ENCODE measurements around the gene FOXP3.
"Not testable (repeated sequence)": the region's sequence is repeated elsewhere in the genome, so short reads cannot be mapped to it uniquely, and the experiment has no call there.

The FOXP3 gene, protein sequence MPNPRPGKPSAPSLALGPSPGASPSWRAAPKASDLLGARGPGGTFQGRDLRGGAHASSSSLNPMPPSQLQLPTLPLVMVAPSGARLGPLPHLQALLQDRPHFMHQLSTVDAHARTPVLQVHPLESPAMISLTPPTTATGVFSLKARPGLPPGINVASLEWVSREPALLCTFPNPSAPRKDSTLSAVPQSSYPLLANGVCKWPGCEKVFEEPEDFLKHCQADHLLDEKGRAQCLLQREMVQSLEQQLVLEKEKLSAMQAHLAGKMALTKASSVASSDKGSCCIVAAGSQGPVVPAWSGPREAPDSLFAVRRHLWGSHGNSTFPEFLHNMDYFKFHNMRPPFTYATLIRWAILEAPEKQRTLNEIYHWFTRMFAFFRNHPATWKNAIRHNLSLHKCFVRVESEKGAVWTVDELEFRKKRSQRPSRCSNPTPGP

DNA sequence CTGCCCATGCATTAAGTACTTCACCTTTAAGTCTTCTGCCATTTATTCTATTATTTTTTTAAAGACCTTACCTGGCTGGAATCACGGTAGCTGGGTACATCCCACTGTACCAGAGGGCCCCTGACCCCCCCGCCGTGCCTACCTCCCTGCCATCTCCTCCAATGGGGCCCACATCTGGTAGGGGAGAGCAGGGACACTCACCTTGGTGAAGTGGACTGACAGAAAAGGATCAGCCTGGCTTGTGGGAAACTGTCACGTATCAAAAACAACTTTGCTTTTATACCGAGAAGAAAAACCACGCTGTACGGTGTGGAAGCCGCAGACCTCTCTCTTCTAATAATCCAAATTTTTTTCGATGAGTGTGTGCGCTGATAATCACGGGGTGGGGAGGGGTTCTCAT lies at the start of gene FOXP3:
FOXP3 (minus strand) TSS at position 251 of the 400 bp plus-strand sequence. CDS start 6,205 bp downstream, outside the sequence.
- no peaks in the 10 kb centered on the region for H3K9me3 ChIP-seq (ENCODE audit: control insufficient read depth, low read length)
- H3K9ac ChIP-seq (ENCODE audit: low read length), result no peak within 1 kb of the TSS
- H3K27me3 ChIP-seq (ENCODE audit: control insufficient read depth, insufficient read depth, low read length), result no peaks in the 10 kb centered on the region
- no peaks in the 10 kb centered on the region for H3K36me3 ChIP-seq (ENCODE audit: control insufficient read depth, insufficient read depth, low read length)
- no peak within 1 kb of the TSS for H3K4me3 ChIP-seq (ENCODE audit: low read length)
- no peaks in the 10 kb centered on the region for H3K4me1 ChIP-seq (ENCODE audit: control insufficient read depth, insufficient read depth, low read length)

DNA sequence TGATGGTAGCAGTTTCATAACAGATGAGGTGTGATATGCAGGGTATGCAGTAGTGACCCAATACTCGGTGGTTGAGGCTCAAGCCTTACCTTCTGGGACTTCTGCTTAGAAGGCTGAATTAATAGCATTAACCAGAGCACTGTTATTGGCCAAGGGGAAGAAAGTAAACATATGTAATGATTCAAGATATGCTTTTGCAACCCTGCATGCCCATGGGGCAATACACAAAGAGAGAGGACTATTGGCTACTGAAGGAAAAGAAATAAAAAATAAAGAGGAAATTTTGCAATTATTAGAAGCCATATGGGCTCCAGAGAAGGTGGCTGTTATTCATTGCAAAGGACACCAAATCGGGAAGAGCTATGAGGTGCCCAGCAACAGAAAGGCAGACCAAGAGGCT lies 47.7 kb upstream of the FOXP3 start:
- H3K4me1 ChIP-seq (ENCODE audit: control insufficient read depth, insufficient read depth, low read length), result no peaks in the 10 kb centered on the region
- H3K27me3 ChIP-seq (ENCODE audit: control insufficient read depth, insufficient read depth, low read length), result no peaks in the 10 kb centered on the region
- H3K9me3 ChIP-seq (ENCODE audit: control insufficient read depth, low read length), result no peaks in the 10 kb centered on the region
- H3K4me3 ChIP-seq (ENCODE audit: low read length), result no peak overlapping the region
- no peak overlapping the region for H3K9ac ChIP-seq (ENCODE audit: low read length)
- no peaks in the 10 kb centered on the region for H3K36me3 ChIP-seq (ENCODE audit: control insufficient read depth, insufficient read depth, low read length)

DNA sequence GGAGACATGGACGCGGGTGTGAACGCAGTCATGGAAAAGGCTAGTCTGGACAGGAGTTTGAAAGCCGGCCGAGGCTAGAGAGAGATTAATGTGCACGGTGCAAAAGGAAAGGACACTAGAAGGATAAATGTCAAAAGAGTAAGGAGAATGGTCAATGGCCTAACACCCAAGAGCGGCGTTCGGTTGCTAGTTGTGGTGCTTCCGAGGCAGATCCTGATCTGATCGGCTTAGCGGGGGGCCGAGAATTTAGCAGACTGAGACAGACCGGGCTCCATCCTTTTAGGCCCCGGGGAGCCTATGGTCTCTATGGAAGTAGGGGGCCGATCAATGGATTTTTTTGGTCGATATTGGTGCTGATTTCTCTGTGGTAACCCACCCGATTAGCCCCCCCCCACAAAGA lies 45.9 kb upstream of the FOXP3 start:
- no peak overlapping the region for H3K4me3 ChIP-seq (ENCODE audit: low read length)
- H3K36me3 ChIP-seq (ENCODE audit: control insufficient read depth, insufficient read depth, low read length), result no peaks in the 10 kb centered on the region
- no peaks in the 10 kb centered on the region for H3K4me1 ChIP-seq (ENCODE audit: control insufficient read depth, insufficient read depth, low read length)
- H3K9me3 ChIP-seq (ENCODE audit: control insufficient read depth, low read length), result no peaks in the 10 kb centered on the region
- H3K27me3 ChIP-seq (ENCODE audit: control insufficient read depth, insufficient read depth, low read length), result no peaks in the 10 kb centered on the region
- no peak overlapping the region for H3K9ac ChIP-seq (ENCODE audit: low read length)

DNA sequence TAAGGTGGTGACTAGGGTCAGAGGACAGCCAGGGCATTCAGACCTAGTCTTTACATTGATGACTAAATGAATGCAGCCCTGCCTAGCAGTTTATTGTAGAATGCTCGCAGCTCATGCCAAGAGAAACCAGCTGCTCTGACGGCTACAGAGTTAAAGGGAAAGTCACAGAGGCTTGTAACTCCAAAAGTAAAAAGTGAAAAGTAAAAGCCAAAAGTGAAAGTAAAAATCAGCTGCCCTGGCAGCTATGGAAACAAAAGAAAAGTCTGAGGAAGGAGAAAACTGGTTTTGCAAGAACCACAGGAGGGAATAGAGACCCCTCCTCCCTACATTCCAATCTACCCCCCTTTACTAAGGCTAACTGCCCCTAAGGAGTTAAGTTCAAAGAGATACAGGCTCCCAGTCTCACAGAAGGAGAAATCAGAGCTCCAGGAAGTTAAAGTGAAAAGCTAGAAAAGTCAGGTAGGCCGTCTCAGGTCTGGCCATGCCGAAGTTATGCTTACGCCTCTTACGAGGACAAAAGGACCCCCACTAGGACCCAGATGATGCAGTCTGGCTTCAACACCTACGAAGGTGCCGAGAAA lies 45.0 kb upstream of the FOXP3 start:
- Histone ChIP-seq H3K36me3 (ENCODE audit: control insufficient read depth, insufficient read depth, low read length) (no peaks in the 10 kb centered on the region), H3K9ac (ENCODE audit: low read length) (peak overlapping the region; percentile 68), H3K27me3 (ENCODE audit: control insufficient read depth, insufficient read depth, low read length) (no peaks in the 10 kb centered on the region), H3K9me3 (ENCODE audit: control insufficient read depth, low read length) (no peaks in the 10 kb centered on the region), H3K4me3 (ENCODE audit: low read length) (no peak overlapping the region), H3K4me1 (ENCODE audit: control insufficient read depth, insufficient read depth, low read length) (no peaks in the 10 kb centered on the region)

DNA sequence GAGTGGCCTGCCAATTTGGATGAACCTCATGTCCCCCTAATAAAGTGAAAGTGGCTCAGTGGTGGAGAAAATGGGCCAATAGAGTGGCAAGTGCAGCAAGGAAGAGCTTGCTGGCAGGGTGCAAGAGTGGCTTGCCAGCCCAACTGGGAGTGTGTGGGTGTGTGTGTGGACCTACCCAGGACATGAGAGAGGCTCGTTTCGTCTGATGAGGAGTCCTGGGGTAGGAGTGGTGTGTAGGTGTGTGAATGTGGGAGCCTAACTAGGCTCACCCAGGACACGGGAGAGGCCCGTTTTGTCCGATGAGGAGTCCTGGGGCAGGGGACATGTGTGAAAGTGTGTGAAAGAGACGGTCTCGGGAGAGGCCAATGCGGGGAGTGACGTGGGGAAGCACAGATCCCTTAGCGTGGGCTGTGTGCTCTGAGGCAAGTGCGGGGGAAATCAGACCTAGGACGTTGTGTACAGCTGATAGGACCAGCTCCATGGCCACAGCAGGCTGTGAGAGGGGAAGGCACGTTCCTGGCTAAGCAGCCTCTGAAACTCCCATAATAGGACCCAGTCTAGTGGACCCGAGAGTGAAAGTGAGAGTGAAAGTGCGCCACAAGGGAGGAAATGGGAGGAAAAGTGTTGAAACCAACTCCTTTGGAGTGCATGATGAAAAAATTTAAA lies 44.2 kb upstream of the FOXP3 start:
- Histone ChIP-seq H3K9me3 (ENCODE audit: control insufficient read depth, low read length) (no peaks in the 10 kb centered on the region), H3K4me1 (ENCODE audit: control insufficient read depth, insufficient read depth, low read length) (no peaks in the 10 kb centered on the region), H3K4me3 (ENCODE audit: low read length) (no peak overlapping the region), H3K27me3 (ENCODE audit: control insufficient read depth, insufficient read depth, low read length) (no peaks in the 10 kb centered on the region), H3K9ac (ENCODE audit: low read length) (no peak overlapping the region), H3K36me3 (ENCODE audit: control insufficient read depth, insufficient read depth, low read length) (no peaks in the 10 kb centered on the region)

DNA sequence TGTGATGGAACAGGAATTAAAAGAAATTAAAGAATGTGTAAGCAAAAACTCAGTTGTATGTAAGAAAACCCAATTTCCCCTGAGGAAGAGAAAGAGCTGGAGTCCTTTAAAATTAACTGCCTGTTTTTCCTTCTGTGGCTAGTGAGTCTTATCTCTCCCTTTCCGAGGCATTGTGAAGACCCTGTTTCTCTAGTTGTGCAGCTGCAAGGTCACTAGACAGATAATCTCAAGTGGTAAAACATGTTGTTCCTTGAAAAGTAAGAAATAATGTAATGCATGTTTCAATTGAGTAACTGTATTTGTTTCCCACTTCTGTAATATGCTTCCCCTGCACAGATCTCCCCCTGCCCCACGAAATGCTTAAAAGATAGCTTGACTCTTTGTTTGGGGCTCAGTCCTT lies 43.3 kb upstream of the FOXP3 start:
- not testable (repeated sequence) for H3K27me3 ChIP-seq (ENCODE audit: control insufficient read depth, insufficient read depth, low read length); H3K36me3 ChIP-seq (ENCODE audit: control insufficient read depth, insufficient read depth, low read length); H3K9me3 ChIP-seq (ENCODE audit: control insufficient read depth, low read length); H3K4me3 ChIP-seq (ENCODE audit: low read length); H3K9ac ChIP-seq (ENCODE audit: low read length); H3K4me1 ChIP-seq (ENCODE audit: control insufficient read depth, insufficient read depth, low read length)

DNA sequence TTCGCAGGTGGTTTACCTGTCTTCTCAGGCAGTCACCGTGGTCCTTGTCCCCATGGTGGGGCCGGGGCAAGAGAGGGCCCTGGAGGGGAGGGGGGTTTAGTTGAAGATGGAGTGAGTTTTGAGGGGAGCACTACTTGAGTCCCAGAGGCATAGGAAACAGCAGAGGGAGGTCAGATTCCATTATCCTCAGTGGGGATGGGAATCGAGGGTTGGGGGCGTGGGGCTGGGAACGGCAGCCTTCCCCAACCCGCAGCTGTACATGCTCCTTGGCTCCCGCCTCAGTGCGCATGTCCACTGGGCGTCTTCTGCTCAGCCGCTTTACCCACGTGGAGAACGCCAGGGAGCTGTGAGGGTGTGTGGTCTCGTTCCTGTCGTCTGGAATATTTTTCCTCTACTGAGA lies 38.8 kb upstream of the FOXP3 start, which contains the start of gene GAGE10:
GAGE10 (plus strand) TSS at position 301 of the 400 bp plus-strand sequence. CDS start 1,214 bp downstream, outside the sequence.
- no peaks in the 10 kb centered on the region for H3K27me3 ChIP-seq (ENCODE audit: control insufficient read depth, insufficient read depth, low read length)
- H3K9ac ChIP-seq (ENCODE audit: low read length), result no peak within 1 kb of the TSS
- H3K36me3 ChIP-seq (ENCODE audit: control insufficient read depth, insufficient read depth, low read length), result no peaks in the 10 kb centered on the region
- H3K4me1 ChIP-seq (ENCODE audit: control insufficient read depth, insufficient read depth, low read length), result no peaks in the 10 kb centered on the region
- H3K4me3 ChIP-seq (ENCODE audit: low read length), result no peak within 1 kb of the TSS
- H3K9me3 ChIP-seq (ENCODE audit: control insufficient read depth, low read length), result no peaks in the 10 kb centered on the region

DNA sequence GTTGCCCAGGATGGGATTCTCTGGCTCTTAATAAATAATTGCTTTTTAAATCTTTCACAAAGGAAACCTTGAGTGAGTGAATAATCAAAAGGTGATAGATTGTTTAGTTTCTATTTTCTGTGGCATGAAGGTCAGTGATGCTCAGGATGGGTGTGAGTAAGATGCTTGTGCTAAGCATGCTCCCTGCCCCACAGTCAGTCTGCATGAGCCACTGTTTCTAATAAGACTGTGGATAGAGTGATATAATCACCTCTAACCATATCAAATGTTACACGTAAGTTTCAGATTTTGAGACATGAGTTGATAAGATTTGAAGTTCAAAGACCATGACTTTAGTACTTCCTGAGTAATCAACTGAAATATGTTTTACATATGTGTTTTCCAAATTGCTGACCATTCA lies 36.2 kb upstream of the FOXP3 start:
- Histone ChIP-seq H3K9ac (ENCODE audit: low read length) (no peak overlapping the region), H3K9me3 (ENCODE audit: control insufficient read depth, low read length) (no peaks in the 10 kb centered on the region), H3K27me3 (ENCODE audit: control insufficient read depth, insufficient read depth, low read length) (no peaks in the 10 kb centered on the region), H3K36me3 (ENCODE audit: control insufficient read depth, insufficient read depth, low read length) (no peaks in the 10 kb centered on the region), H3K4me3 (ENCODE audit: low read length) (no peak overlapping the region), H3K4me1 (ENCODE audit: control insufficient read depth, insufficient read depth, low read length) (no peaks in the 10 kb centered on the region)

DNA sequence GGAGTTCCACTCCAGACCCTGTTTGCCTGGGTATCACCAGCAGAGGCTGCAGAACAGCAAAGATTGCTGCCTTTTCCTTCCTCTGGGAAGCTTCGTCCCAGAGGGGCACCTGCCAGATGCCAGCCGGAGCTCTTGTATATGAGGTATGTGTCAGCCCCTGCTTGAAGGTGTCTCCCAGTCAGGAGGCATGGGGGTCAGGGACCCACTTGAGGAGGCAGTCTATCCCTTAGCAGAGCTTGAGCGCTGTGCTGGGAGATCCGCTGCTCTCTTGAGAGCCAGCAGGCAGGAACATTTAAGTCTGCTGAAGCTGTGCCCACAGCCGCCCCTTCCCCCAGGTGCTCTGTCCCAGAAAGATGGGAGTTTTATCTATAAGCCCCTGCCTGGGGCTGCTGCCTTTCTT lies 34.8 kb upstream of the FOXP3 start:
- not testable (repeated sequence) for H3K9ac ChIP-seq (ENCODE audit: low read length); H3K27me3 ChIP-seq (ENCODE audit: control insufficient read depth, insufficient read depth, low read length); H3K36me3 ChIP-seq (ENCODE audit: control insufficient read depth, insufficient read depth, low read length); H3K9me3 ChIP-seq (ENCODE audit: control insufficient read depth, low read length); H3K4me3 ChIP-seq (ENCODE audit: low read length); H3K4me1 ChIP-seq (ENCODE audit: control insufficient read depth, insufficient read depth, low read length)

DNA sequence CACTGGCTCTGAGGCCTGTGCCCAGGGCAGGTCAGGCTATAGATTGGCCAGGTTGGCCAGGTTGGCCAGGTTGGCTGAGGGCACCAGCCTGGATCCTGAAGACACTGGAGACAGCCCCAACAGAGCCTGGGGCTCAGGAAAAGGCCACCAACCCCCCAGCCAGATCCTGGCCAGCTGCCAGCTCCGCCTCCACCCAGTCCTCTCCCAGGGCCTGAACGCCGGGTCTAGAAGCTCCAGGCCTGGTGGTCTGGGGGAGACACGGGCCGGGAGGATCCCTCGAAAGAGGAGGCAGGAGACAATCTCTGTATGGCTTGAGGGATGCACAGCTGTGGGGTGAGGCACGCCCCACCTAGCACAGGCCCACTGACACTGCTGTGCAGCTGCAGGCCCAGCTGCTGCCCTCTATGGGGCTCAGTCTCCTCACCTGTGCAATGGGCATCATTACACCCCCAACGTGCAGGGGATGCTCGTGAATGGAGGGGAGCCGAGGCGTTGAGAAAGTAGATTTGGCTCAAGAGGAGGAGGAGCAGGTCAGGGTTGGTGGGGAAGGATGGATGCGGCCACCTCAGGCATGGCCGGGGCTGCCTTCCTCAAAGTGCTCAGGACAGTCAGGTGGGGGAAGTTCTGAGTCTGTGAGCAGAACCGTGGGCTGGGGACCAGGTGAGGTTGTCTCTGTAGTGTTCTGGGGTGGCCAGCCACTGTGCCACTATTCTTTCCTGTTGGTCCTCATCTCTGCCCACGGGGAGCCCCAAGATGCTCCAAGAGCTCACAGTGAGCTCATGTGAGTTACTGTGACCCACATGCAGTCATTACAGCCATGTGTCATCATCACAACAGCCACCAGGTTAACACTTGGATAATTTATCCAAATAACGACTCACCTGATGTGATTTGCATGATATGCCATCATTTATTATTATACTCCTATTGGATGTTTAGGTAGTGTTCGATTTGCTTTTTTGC lies 28.2 kb upstream of the FOXP3 start:
- H3K9me3 ChIP-seq (ENCODE audit: control insufficient read depth, low read length), result no peaks in the 10 kb centered on the region
- no peaks in the 10 kb centered on the region for H3K36me3 ChIP-seq (ENCODE audit: control insufficient read depth, insufficient read depth, low read length)
- H3K4me3 ChIP-seq (ENCODE audit: low read length), result no peak overlapping the region
- no peaks in the 10 kb centered on the region for H3K4me1 ChIP-seq (ENCODE audit: control insufficient read depth, insufficient read depth, low read length)
- H3K9ac ChIP-seq (ENCODE audit: low read length), result no peak overlapping the region
- H3K27me3 ChIP-seq (ENCODE audit: control insufficient read depth, insufficient read depth, low read length), result no peaks in the 10 kb centered on the region

DNA sequence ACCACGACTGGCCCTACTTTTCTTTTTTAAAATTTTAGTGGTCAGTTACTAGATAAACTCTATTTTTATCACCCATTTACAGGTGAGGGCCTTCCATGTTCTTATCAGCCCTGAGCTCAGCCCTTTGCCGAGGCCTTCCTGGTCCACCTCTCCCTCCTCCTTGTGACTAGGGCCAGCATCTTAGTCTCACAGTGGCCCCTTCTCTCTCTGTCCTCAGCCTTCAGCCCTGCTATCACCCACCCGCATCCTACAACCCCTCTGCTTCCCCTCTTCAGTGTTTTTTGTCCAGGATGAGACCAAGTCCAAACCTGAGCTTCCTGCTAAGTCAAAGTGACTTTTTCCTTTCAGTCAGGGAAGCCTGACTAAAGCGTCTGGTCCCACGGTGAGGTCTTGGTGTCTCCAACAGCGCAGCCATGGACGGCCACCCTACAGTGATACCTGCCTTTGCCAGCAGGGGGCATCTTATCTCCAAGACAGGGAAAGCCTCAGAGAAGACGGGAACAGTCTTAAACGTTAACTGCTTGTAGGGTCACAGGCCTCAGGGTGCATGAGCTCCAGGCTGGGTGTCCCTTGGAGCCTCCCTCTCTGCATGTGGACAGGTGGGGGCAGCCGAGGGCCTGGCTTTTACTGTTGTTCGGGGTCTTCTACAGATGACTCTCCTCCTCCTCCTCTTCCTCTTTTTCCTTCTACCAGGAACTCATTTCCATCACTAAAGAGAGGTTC lies 27.3 kb upstream of the FOXP3 start:
- no peaks in the 10 kb centered on the region for H3K27me3 ChIP-seq (ENCODE audit: control insufficient read depth, insufficient read depth, low read length)
- no peaks in the 10 kb centered on the region for H3K4me1 ChIP-seq (ENCODE audit: control insufficient read depth, insufficient read depth, low read length)
- H3K4me3 ChIP-seq (ENCODE audit: low read length), result no peak overlapping the region
- no peak overlapping the region for H3K9ac ChIP-seq (ENCODE audit: low read length)
- H3K9me3 ChIP-seq (ENCODE audit: control insufficient read depth, low read length), result no peaks in the 10 kb centered on the region
- H3K36me3 ChIP-seq (ENCODE audit: control insufficient read depth, insufficient read depth, low read length), result no peaks in the 10 kb centered on the region
